Neural progenitor cell (in vitro differentiated cells): Measurements from ENCODE around the gene MNT. TPM values are rescaled to one million over a fixed set of nuclear protein-coding genes. Genes with fewer than 3 reads are reported as not detected.

Source experiments
- DNase-seq: peaks from one replicate; pipeline ENCODE4 v3.0.0-alpha.2; 2016; ENCODE audit warnings: low spot score
- H2AFZ ChIP-seq: fragments of 200-600 bp; sonication (generic); replicated peaks from 2 replicates; pipeline ENCODE4 v1.6.1; 2016; ENCODE audit warnings: antibody characterized with exemption
- H3F3A ChIP-seq: fragments of 200-600 bp; sonication (generic); 2 replicates; pipeline ENCODE4 v1.6.1; 2016; ENCODE audit warnings: antibody characterized with exemption, low read depth
- H3K27ac ChIP-seq: fragments of 200-600 bp; sonication (generic); 2 replicates; pipeline ENCODE4 v1.5.1; 2016; ENCODE audit warnings: mild to moderate bottlenecking
- H3K27me3 ChIP-seq: fragments of 200-600 bp; sonication (generic); 2 replicates; pipeline ENCODE4 v1.6.1; 2016; ENCODE audit warnings: mild to moderate bottlenecking, moderate library complexity
- H3K36me3 ChIP-seq: fragments of 200-600 bp; sonication (generic); 2 replicates; pipeline ENCODE4 v1.5.1; 2016
- H3K4me1 ChIP-seq: fragments of 200-600 bp; sonication (generic); 2 replicates; pipeline ENCODE4 v1.6.1; 2016; ENCODE audit warnings: mixed run types
- H3K4me2 ChIP-seq: fragments of 200-600 bp; sonication (generic); 2 replicates; pipeline ENCODE4 v1.6.1; 2016
- H3K4me3 ChIP-seq: fragments of 200-600 bp; sonication (generic); 2 replicates; pipeline ENCODE4 v1.5.1; 2016
- H3K79me2 ChIP-seq: fragments of 200-600 bp; sonication (generic); 2 replicates; pipeline ENCODE4 v1.6.1; 2016; ENCODE audit warnings: low read depth
- H3K9ac ChIP-seq: fragments of 200-600 bp; sonication (generic); 2 replicates; pipeline ENCODE4 v1.6.1; 2016
- H3K9me3 ChIP-seq: fragments of 200-600 bp; sonication (generic); 2 replicates; pipeline ENCODE4 v1.5.1; 2016; ENCODE audit warnings: low read depth
- H4K20me1 ChIP-seq: fragments of 200-600 bp; sonication (generic); 2 replicates; pipeline ENCODE4 v1.6.1; 2016; ENCODE audit warnings: low read depth
- H3K27ac Mint-ChIP-seq: 3 replicates; pipeline ENCODE4 v1.8.0; 2021; ENCODE audit warnings: mixed read lengths
- H3K27me3 Mint-ChIP-seq: 2 replicates; pipeline ENCODE4 v1.8.0; 2022; ENCODE audit warnings: low read depth, mild to moderate bottlenecking, inconsistent platforms, moderate library complexity, mixed read lengths; ENCODE audit not compliant: insufficient read depth
- H3K36me3 Mint-ChIP-seq: 3 replicates; pipeline ENCODE4 v1.8.0; 2021; ENCODE audit warnings: mixed read lengths
- H3K4me1 Mint-ChIP-seq: 3 replicates; pipeline ENCODE4 v1.8.0; 2021; ENCODE audit warnings: mixed read lengths
- H3K4me3 Mint-ChIP-seq: 3 replicates; pipeline ENCODE4 v1.8.0; 2021; ENCODE audit warnings: mild to moderate bottlenecking, moderate library complexity, mixed read lengths
- H3K9me3 Mint-ChIP-seq: 3 replicates; pipeline ENCODE4 v1.8.0; 2020; ENCODE audit warnings: mixed read lengths
- EZH2 ChIP-seq: fragments of 200-600 bp; sonication (generic); IDR thresholded peaks from 2 replicates; pipeline ENCODE4 v1.6.1; 2017; ENCODE audit warnings: antibody characterized with exemption, mild to moderate bottlenecking, moderate library complexity
- EZH2phosphoT487 ChIP-seq: fragments of 200-600 bp; sonication (generic); IDR thresholded peaks from 2 replicates; pipeline ENCODE4 v1.6.1; 2017; ENCODE audit warnings: antibody characterized with exemption
- total RNA-seq: library from RNA; depleted of rRNA; stranded (reverse); fragments of >200 nt; gene quantifications from 2 replicates; pipeline ENCODE4 v1.2.3, GENCODE V29; 2015; ENCODE audit warnings: low replicate concordance
- TF ChIP-seq, protein P1 (sequence below): fragments of 200-600 bp; sonication (generic); IDR thresholded peaks from 2 replicates; pipeline ENCODE4 v1.5.1; 2017; ENCODE audit warnings: antibody characterized with exemption, mild to moderate bottlenecking

Gene MNT
- total RNA-seq, 1 donor from 2014 or later, result 2.2 TPM

DNA sequence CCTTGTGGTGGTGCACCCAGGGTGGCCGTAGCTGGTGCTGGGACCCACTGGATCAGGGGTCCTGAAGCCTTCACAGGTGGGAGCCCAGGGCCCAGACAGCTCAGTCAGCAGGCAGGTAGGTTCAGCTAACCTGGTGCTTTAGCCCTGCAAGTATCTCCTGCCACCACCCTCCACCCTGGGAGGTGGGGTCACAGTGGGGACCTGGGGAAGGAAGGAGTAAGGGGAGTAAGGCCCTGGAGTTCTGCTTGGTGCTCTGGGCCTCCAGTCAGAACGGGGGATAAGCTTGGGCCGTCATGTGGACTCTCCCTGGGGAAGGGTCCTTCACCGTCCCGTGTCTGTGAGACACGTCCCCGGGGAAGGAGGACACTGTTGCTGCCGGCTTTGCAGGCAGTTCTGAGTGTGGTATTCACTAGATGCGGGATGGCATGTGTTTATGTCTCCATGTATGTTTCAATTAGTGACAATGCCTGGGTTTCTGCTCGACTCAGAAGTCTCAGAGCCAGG, 42.9 kb downstream of the MNT start:
- H3K4me2 ChIP-seq, result no peak overlapping the region
- no peaks in the 10 kb centered on the region for H4K20me1 ChIP-seq
- no peaks in the 10 kb centered on the region for H3K36me3 ChIP-seq
- H2AFZ ChIP-seq, result no peak overlapping the region
- Mint-ChIP-seq H3K4me3 (no peak overlapping the region), H3K36me3 (peaks cover 5% of the 10 kb centered on the region), H3K27me3 (no peaks in the 10 kb centered on the region), H3K9me3 (no peaks in the 10 kb centered on the region), H3K27ac (no peak overlapping the region), H3K4me1 (peaks cover 14% of the 10 kb centered on the region)
- no peak overlapping the region for H3K4me3 ChIP-seq
- no peak overlapping the region for H3K9ac ChIP-seq
- peaks cover 7% of the 10 kb centered on the region for H3F3A ChIP-seq
- no peak for DNase-seq
- H3K9me3 ChIP-seq, result no peaks in the 10 kb centered on the region
- no peaks in the 10 kb centered on the region for H3K79me2 ChIP-seq
- no peak overlapping the region for H3K27ac ChIP-seq
- no peaks in the 10 kb centered on the region for H3K27me3 ChIP-seq
- TF ChIP-seq EZH2 (no peak), EZH2phosphoT487 (no peak)
- TF ChIP-seq, protein P1, sequence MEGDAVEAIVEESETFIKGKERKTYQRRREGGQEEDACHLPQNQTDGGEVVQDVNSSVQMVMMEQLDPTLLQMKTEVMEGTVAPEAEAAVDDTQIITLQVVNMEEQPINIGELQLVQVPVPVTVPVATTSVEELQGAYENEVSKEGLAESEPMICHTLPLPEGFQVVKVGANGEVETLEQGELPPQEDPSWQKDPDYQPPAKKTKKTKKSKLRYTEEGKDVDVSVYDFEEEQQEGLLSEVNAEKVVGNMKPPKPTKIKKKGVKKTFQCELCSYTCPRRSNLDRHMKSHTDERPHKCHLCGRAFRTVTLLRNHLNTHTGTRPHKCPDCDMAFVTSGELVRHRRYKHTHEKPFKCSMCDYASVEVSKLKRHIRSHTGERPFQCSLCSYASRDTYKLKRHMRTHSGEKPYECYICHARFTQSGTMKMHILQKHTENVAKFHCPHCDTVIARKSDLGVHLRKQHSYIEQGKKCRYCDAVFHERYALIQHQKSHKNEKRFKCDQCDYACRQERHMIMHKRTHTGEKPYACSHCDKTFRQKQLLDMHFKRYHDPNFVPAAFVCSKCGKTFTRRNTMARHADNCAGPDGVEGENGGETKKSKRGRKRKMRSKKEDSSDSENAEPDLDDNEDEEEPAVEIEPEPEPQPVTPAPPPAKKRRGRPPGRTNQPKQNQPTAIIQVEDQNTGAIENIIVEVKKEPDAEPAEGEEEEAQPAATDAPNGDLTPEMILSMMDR, result no peak
- H3K4me1 ChIP-seq, result no peaks in the 10 kb centered on the region

DNA sequence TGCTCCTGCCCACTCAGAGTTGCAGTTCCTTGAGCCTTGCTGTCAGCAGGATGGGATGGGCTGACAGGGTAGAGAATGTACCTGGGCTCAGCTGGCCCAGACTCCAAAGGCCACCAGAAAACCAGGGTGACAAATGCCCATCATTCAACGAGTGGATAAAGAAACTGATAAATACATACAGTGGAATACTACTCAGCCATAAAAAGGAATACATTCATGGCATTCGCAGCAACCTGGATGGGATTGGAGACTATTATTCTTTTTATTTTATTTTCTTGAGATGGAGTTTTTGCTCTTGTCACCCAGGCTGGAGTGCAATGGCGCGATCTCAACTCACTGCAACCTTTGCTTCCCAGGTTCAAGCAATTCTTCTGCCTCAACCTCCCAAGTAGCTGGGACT, 43.6 kb downstream of the MNT start:
- Histone ChIP-seq H3K9ac (no peak overlapping the region), H3K27ac (no peak overlapping the region), H3K9me3 (no peaks in the 10 kb centered on the region), H2AFZ (no peak overlapping the region), H3K79me2 (no peaks in the 10 kb centered on the region), H3K36me3 (no peaks in the 10 kb centered on the region), H3K27me3 (no peaks in the 10 kb centered on the region), H3K4me2 (no peak overlapping the region), H4K20me1 (no peaks in the 10 kb centered on the region), H3F3A (peaks cover 10% of the 10 kb centered on the region), H3K4me1 (peaks cover 3% of the 10 kb centered on the region), H3K4me3 (no peak overlapping the region)
- no peak for DNase-seq
- Mint-ChIP-seq H3K36me3 (peaks cover 2% of the 10 kb centered on the region), H3K27me3 (no peaks in the 10 kb centered on the region), H3K27ac (no peak overlapping the region), H3K9me3 (no peaks in the 10 kb centered on the region), H3K4me1 (peaks cover 19% of the 10 kb centered on the region), H3K4me3 (no peak overlapping the region)
- TF ChIP-seq, protein P1, result no peak
- no peak for TF ChIP-seq EZH2
- no peak for TF ChIP-seq EZH2phosphoT487

DNA sequence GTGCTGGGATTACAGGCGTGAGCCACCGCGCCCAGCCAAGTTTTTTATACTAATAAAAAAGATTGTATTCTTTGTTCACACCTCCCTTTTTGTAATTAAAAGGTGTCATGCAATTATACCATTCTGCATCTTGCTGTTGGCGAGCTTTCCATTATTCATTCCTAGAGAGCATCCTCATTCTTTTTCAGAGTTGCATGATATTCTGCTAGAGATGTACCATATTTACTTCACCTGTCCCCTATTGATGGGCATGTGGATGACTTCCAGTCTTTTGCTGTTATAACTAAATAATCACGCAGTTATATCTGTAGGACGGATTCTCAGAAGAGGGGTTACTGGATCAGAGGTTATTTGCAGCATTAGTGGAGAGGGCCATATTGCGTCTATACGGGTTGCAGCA, 46.5 kb downstream of the MNT start:
- no peaks in the 10 kb centered on the region for H3K27me3 ChIP-seq
- H3K9me3 Mint-ChIP-seq, result no peaks in the 10 kb centered on the region
- H4K20me1 ChIP-seq, result no peaks in the 10 kb centered on the region
- no peak overlapping the region for H3K9ac ChIP-seq
- H3K4me2 ChIP-seq, result no peak overlapping the region
- no peak overlapping the region for H3K27ac ChIP-seq
- H3K4me1 ChIP-seq, result peaks cover 12% of the 10 kb centered on the region
- no peak overlapping the region for H2AFZ ChIP-seq
- H3K4me1 Mint-ChIP-seq, result peaks cover 19% of the 10 kb centered on the region
- H3K27me3 Mint-ChIP-seq, result no peaks in the 10 kb centered on the region
- H3F3A ChIP-seq, result peaks cover 19% of the 10 kb centered on the region
- TF ChIP-seq, protein P1, result no peak
- TF ChIP-seq EZH2phosphoT487 (no peak), EZH2 (no peak)
- H3K4me3 ChIP-seq, result no peak overlapping the region
- DNase-seq, result no peak
- no peak overlapping the region for H3K4me3 Mint-ChIP-seq
- H3K27ac Mint-ChIP-seq, result no peak overlapping the region
- H3K36me3 Mint-ChIP-seq, result peaks cover 4% of the 10 kb centered on the region
- no peaks in the 10 kb centered on the region for H3K9me3 ChIP-seq
- peaks cover 7% of the 10 kb centered on the region for H3K79me2 ChIP-seq
- H3K36me3 ChIP-seq, result no peaks in the 10 kb centered on the region
